K562 (cell line): ENCODE data around the gene DSC1. TPM values are rescaled to one million over a fixed set of nuclear protein-coding genes. Genes with fewer than 3 reads are reported as not detected.
A peak's percentile ranks its signal among the peaks of the same experiment; 100 is the strongest.

Experiments
- ATF1 ChIP-seq, 2 experiments: fragments of 450-650 bp in 1 of 2; IDR thresholded peaks; 2 replicates each; pipeline ENCODE4 v1.6.1; 2016; ENCODE audit warnings: missing compliant biosample characterization in 1 of 2, missing genetic modification characterization in 1 of 2
- CHD1 ChIP-seq: fragments of 200-600 bp; sonication (generic); IDR thresholded peaks from one replicate; pipeline ENCODE4 v1.6.1; 2012; ENCODE audit warnings: mild to moderate bottlenecking, moderate library complexity, low read length, inconsistent platforms
- ETV1 ChIP-seq: fragments of 450-650 bp; conservative IDR thresholded peaks from 2 replicates; pipeline ENCODE4 v1.6.1; 2016; ENCODE audit warnings: missing genetic modification characterization, control low read depth, low read depth, missing compliant biosample characterization
- GTF2A2 ChIP-seq: IDR thresholded peaks from 2 replicates; pipeline ENCODE4 v1.6.1; 2016; ENCODE audit warnings: mild to moderate bottlenecking, missing genetic modification characterization, missing compliant biosample characterization
- MEF2A ChIP-seq: IDR thresholded peaks from 2 replicates; pipeline ENCODE4 v1.6.1; 2011; ENCODE audit warnings: low read depth, mild to moderate bottlenecking, low read length, moderate library complexity; ENCODE audit not compliant: control insufficient read depth
- MXI1 ChIP-seq: IDR thresholded peaks from 2 replicates; pipeline ENCODE4 v1.6.1; 2011; ENCODE audit warnings: low read depth, mild to moderate bottlenecking, improper control_type of control experiment, low read length
- NFE2 ChIP-seq: IDR thresholded peaks from 2 replicates; pipeline ENCODE4 v1.6.1; 2014; ENCODE audit warnings: antibody characterized with exemption, low read depth
- SAFB ChIP-seq: fragments of 200-400 bp; formaldehyde crosslinking; IDR thresholded peaks from 2 replicates; pipeline ENCODE4 v1.6.1; 2017; ENCODE audit warnings: low read depth, low read length, borderline replicate concordance
- SAFB2 ChIP-seq: fragments of 200-400 bp; formaldehyde crosslinking; IDR thresholded peaks from 2 replicates; pipeline ENCODE4 v1.6.1; 2018; ENCODE audit warnings: borderline replicate concordance, low read length, low read depth, moderate library complexity; ENCODE audit not compliant: severe bottlenecking
- TCFL5 ChIP-seq: fragments of 250-450 bp; sonication (Bioruptor Pico); conservative IDR thresholded peaks from 2 replicates; pipeline ENCODE4 v1.6.1; 2021; ENCODE audit warnings: mild to moderate bottlenecking, moderate library complexity, matching md5 sums
- TEAD1 ChIP-seq, 2 experiments: fragments of 450-650 bp in 1 of 2; sonication (generic) in 1 of 2; formaldehyde crosslinking; IDR thresholded peaks; 2 replicates each; pipeline versions ENCODE4 v1.4.0 to v1.8.0; 2020 to 2022; ENCODE audit warnings: mild to moderate bottlenecking in 2 of 2, missing genetic modification reagents in 1 of 2
- U2AF1 ChIP-seq: fragments of 200-400 bp; formaldehyde crosslinking; optimal IDR thresholded peaks from 2 replicates; pipeline ENCODE3; 2017; ENCODE audit warnings: mild to moderate bottlenecking, low read depth, low read length, moderate library complexity
- ZFP30 ChIP-seq: fragments of 250-450 bp; sonication (Bioruptor Pico); IDR thresholded peaks from 2 replicates; pipeline ENCODE4 v1.8.0; 2022; ENCODE audit warnings: moderate library complexity, mild to moderate bottlenecking, inconsistent platforms, borderline replicate concordance
- ZNF263 ChIP-seq: sonication (generic); formaldehyde crosslinking; IDR thresholded peaks from 2 replicates; pipeline ENCODE4 v1.8.0; 2022; ENCODE audit warnings: mild to moderate bottlenecking, missing genetic modification reagents, borderline replicate concordance
- ZZZ3 ChIP-seq: fragments of 450-650 bp; IDR thresholded peaks from 2 replicates; pipeline ENCODE4 v1.6.1; 2016; ENCODE audit warnings: antibody characterized with exemption, mild to moderate bottlenecking, moderate library complexity
- polyA plus RNA-seq, 8 experiments: library from polyadenylated mRNA; depleted of rRNA in 4 of 8; stranded (reverse) in 5 of 8; unstranded in 3 of 8; fragments of >200 nt; fragmentation: Nextera tagmentation in 2 of 8; fragmentation: Illumina TruSeq in 1 of 8; extraction: Ambion mirVana in 2 of 8; extraction: Trizol in 1 of 8; gene quantifications; 2 replicates each; pipeline versions ENCODE4 v1.2.1 to v1.2.3, GENCODE V29; 2011 to 2014; ENCODE audit warnings: inconsistent platforms in 1 of 8, missing spikeins in 1 of 8
- total RNA-seq, 7 experiments: library from RNA; depleted of rRNA in 6 of 7; stranded (reverse); fragments of >200 nt in 6 of 7; fragmentation: Illumina TruSeq in 2 of 7; extraction: Trizol in 2 of 7; gene quantifications; 2 replicates each; pipeline versions ENCODE4 v1.2.1 to v1.2.3, GENCODE V29; 2011 to 2021; ENCODE audit warnings: low replicate concordance in 1 of 7
- TF ChIP-seq, protein P1 (sequence below): sonication (generic); formaldehyde crosslinking; IDR thresholded peaks from 2 replicates; pipeline ENCODE4 v1.8.0; 2022; ENCODE audit warnings: mild to moderate bottlenecking, missing genetic modification reagents, borderline replicate concordance
- TF ChIP-seq, protein P2 (sequence below): fragments of 250-450 bp; sonication (Bioruptor Pico); IDR thresholded peaks from 2 replicates; pipeline ENCODE4 v1.9.0; 2021; ENCODE audit warnings: mild to moderate bottlenecking
- TF ChIP-seq, protein P3 (sequence below): fragments of 250-450 bp; sonication (Bioruptor Pico); IDR thresholded peaks from 2 replicates; pipeline ENCODE4 v1.4.0; 2020
- TF ChIP-seq, protein P4 (sequence below), 2 experiments: fragments of 450-650 bp; IDR thresholded peaks; 2 replicates each; pipeline ENCODE4 v1.6.1; 2018; ENCODE audit warnings: mild to moderate bottlenecking in 2 of 2, low read depth in 1 of 2; ENCODE audit not compliant: partially characterized antibody in 2 of 2
- TF ChIP-seq, protein P5 (sequence below): IDR thresholded peaks from 2 replicates; pipeline ENCODE4 v1.6.1; 2016; ENCODE audit warnings: missing genetic modification characterization, missing compliant biosample characterization

DSC1 gene
- total and polyA plus RNA-seq, 9 of the 15 experiments (the other 6 are each of a cell fraction or from before 2014, with no cell fraction given) = 0.04 to 0.07 (median 0.05) TPM; not detected in 4

DNA sequence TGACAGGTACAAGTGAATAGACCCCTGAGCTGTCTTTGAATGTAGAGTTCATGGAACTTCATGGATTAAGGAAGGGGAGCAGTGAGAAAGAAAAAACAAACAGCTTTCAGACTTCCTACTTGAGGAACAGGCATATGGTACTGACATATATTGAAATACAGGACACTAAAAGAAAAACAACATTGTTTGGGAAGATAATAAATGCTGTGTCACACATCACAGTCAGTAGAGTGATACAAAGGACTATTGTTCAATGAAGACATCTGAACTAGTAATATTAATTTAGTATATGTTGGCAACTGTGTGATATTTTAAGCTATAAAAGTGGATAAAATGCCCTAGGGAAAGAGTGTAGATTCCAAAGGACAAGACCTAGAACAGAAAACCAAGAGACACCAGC lies 63.8 kb downstream of the DSC1 start (continued):
- TF ChIP-seq, protein P1, sequence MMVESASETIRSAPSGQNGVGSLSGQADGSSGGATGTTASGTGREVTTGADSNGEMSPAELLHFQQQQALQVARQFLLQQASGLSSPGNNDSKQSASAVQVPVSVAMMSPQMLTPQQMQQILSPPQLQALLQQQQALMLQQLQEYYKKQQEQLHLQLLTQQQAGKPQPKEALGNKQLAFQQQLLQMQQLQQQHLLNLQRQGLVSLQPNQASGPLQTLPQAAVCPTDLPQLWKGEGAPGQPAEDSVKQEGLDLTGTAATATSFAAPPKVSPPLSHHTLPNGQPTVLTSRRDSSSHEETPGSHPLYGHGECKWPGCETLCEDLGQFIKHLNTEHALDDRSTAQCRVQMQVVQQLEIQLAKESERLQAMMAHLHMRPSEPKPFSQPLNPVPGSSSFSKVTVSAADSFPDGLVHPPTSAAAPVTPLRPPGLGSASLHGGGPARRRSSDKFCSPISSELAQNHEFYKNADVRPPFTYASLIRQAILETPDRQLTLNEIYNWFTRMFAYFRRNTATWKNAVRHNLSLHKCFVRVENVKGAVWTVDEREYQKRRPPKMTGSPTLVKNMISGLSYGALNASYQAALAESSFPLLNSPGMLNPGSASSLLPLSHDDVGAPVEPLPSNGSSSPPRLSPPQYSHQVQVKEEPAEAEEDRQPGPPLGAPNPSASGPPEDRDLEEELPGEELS (CRISPR knock-in tag) = no peak
- no peak for TF ChIP-seq ZZZ3
- no peak for TF ChIP-seq SAFB
- no peak for TF ChIP-seq GTF2A2 (tag)
- no peak for TF ChIP-seq U2AF1
- no peak for TF ChIP-seq MXI1
- TF ChIP-seq ZFP30 (CRISPR knock-in tag) = no peak
- TF ChIP-seq ZNF263 (CRISPR knock-in tag) = no peak
- TF ChIP-seq ETV1 (tag) = no peak
- peak; percentile 69 for TF ChIP-seq NFE2
- no peak for TF ChIP-seq SAFB2
- TF ChIP-seq, protein P2, sequence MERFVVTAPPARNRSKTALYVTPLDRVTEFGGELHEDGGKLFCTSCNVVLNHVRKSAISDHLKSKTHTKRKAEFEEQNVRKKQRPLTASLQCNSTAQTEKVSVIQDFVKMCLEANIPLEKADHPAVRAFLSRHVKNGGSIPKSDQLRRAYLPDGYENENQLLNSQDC (CRISPR knock-in tag) = no peak
- TF ChIP-seq, protein P3, sequence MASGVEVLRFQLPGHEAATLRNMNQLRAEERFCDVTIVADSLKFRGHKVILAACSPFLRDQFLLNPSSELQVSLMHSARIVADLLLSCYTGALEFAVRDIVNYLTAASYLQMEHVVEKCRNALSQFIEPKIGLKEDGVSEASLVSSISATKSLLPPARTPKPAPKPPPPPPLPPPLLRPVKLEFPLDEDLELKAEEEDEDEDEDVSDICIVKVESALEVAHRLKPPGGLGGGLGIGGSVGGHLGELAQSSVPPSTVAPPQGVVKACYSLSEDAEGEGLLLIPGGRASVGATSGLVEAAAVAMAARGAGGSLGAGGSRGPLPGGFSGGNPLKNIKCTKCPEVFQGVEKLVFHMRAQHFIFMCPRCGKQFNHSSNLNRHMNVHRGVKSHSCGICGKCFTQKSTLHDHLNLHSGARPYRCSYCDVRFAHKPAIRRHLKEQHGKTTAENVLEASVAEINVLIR (CRISPR knock-in tag) = no peak
- no peak for TF ChIP-seq CHD1
- TF ChIP-seq TCFL5 (CRISPR knock-in tag) = no peak
- TF ChIP-seq, protein P4, sequence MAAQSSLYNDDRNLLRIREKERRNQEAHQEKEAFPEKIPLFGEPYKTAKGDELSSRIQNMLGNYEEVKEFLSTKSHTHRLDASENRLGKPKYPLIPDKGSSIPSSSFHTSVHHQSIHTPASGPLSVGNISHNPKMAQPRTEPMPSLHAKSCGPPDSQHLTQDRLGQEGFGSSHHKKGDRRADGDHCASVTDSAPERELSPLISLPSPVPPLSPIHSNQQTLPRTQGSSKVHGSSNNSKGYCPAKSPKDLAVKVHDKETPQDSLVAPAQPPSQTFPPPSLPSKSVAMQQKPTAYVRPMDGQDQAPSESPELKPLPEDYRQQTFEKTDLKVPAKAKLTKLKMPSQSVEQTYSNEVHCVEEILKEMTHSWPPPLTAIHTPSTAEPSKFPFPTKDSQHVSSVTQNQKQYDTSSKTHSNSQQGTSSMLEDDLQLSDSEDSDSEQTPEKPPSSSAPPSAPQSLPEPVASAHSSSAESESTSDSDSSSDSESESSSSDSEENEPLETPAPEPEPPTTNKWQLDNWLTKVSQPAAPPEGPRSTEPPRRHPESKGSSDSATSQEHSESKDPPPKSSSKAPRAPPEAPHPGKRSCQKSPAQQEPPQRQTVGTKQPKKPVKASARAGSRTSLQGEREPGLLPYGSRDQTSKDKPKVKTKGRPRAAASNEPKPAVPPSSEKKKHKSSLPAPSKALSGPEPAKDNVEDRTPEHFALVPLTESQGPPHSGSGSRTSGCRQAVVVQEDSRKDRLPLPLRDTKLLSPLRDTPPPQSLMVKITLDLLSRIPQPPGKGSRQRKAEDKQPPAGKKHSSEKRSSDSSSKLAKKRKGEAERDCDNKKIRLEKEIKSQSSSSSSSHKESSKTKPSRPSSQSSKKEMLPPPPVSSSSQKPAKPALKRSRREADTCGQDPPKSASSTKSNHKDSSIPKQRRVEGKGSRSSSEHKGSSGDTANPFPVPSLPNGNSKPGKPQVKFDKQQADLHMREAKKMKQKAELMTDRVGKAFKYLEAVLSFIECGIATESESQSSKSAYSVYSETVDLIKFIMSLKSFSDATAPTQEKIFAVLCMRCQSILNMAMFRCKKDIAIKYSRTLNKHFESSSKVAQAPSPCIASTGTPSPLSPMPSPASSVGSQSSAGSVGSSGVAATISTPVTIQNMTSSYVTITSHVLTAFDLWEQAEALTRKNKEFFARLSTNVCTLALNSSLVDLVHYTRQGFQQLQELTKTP (IDR thresholded peaks at IDR 0.05; ENCODE audit: low read depth in 1 of 2, partially characterized antibody in 2 of 2) = no peak
- TF ChIP-seq ATF1 (CRISPR knock-in tag; IDR thresholded peaks at IDR 0.05) = no peak
- no peak for TF ChIP-seq ATF1 (tag; IDR thresholded peaks at IDR 0.05)
- no peak for TF ChIP-seq MEF2A
- TF ChIP-seq TEAD1 (CRISPR knock-in tag; IDR thresholded peaks at IDR 0.05) = no peak
- TF ChIP-seq, protein P5, sequence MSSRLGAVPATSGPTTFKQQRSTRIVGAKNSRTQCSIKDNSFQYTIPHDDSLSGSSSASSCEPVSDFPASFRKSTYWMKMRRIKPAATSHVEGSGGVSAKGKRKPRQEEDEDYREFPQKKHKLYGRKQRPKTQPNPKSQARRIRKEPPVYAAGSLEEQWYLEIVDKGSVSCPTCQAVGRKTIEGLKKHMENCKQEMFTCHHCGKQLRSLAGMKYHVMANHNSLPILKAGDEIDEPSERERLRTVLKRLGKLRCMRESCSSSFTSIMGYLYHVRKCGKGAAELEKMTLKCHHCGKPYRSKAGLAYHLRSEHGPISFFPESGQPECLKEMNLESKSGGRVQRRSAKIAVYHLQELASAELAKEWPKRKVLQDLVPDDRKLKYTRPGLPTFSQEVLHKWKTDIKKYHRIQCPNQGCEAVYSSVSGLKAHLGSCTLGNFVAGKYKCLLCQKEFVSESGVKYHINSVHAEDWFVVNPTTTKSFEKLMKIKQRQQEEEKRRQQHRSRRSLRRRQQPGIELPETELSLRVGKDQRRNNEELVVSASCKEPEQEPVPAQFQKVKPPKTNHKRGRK (tag) = no peak
